ENCODE results near the gene ANAPC2. TPM values are rescaled to one million over a fixed set of nuclear protein-coding genes. Genes with fewer than 3 reads are reported as not detected.

ANAPC2 gene
- total and polyA plus RNA-seq, 2 of the 4 experiments (the other 2 are of a cell fraction): 9.3 to 29.5 TPM

DNA sequence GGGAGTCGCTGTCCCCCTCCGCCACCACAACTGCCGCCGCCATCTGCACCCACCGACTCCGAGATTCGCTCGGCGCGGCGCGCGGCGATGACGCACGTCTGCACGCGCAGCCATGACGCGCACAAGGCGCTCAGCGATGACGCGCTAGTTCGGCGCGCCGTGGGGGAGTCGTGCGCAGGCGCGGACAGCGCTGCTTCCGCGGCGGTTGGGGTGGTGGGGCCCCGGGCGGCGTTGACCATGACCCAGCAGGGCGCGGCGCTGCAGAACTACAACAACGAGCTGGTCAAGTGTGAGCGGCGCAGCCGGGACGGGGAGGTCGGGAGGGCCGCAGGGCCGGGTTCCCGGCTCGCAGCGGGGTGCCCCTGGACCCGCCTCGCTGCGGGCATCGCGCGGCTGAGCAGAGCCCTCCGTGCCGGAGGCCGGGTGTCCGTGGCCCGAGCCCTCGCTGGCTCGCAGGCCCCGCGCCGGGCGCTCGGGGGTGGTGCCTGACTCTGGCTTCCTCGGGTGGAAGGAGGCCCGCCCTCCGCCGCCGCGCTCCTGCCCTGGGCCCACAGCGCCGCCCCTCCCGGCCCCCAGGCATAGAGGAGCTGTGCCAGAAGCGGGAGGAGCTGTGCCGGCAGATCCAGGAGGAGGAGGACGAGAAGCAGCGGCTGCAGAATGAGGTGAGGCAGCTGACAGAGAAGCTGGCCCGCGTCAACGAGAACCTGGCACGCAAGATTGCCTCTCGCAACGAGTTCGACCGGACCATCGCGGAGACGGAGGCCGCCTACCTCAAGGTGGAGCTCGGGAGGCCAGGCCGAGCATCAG lies at the start of gene ANAPC2, which contains the start of gene SSNA1 (continued):
- TF ChIP-seq ELK1 (IDR thresholded peaks at IDR 0.05; ENCODE audit: borderline replicate concordance, low read depth, low read length) (no peak), MAZ (IDR thresholded peaks at IDR 0.05; ENCODE audit: borderline replicate concordance, low read depth, low read length) (peak; percentile 75; the same call in 1 of the 2 replicates), FOS (IDR thresholded peaks at IDR 0.05; ENCODE audit: low read depth, low read length) (0 out of 2 replicates have a peak, but pooled peaks have one; percentile 61), RAD21 (IDR thresholded peaks at IDR 0.05; ENCODE audit: low read length) (peak; percentile 42)
